H9 (cell line): ENCODE measurements around the gene MEIS2. TPM values are rescaled to one million over a fixed set of nuclear protein-coding genes. Genes with fewer than 3 reads are reported as not detected.

Source experiments
- DNase-seq: peaks from one replicate; pipeline ENCODE4 v3.0.0-alpha.2; 2017
- H2AFZ ChIP-seq: one replicate; pipeline ENCODE4 v1.6.1; 2013; ENCODE audit warnings: mild to moderate bottlenecking, low read length, control low read depth, moderate library complexity
- H2AK5ac ChIP-seq: 2 replicates; pipeline ENCODE4 v1.6.1; 2013; ENCODE audit warnings: low read length, control low read depth, mixed read lengths; ENCODE audit not compliant: insufficient read length
- H2BK120ac ChIP-seq: one replicate; pipeline ENCODE4 v1.6.1; 2013; ENCODE audit warnings: low read depth, mild to moderate bottlenecking, low read length, control low read depth, inconsistent platforms; ENCODE audit not compliant: poor library complexity, severe bottlenecking
- H2BK12ac ChIP-seq: 2 replicates; pipeline ENCODE4 v1.6.1; 2013; ENCODE audit warnings: low read length, control low read depth, mixed read lengths, low read depth; ENCODE audit not compliant: insufficient read length
- H2BK15ac ChIP-seq: 2 replicates; pipeline ENCODE4 v1.6.1; 2013; ENCODE audit warnings: low read depth, low read length, control low read depth
- H2BK20ac ChIP-seq: one replicate; pipeline ENCODE4 v1.6.1; 2013; ENCODE audit warnings: low read depth, mild to moderate bottlenecking, low read length, control low read depth, inconsistent platforms; ENCODE audit not compliant: poor library complexity, severe bottlenecking
- H2BK5ac ChIP-seq: 2 replicates; pipeline ENCODE4 v1.6.1; 2013; ENCODE audit warnings: low read length, control low read depth, mixed read lengths; ENCODE audit not compliant: insufficient read length
- H3K14ac ChIP-seq: 2 replicates; pipeline ENCODE4 v1.6.1; 2013; ENCODE audit warnings: low read length, control low read depth; ENCODE audit not compliant: insufficient read depth
- H3K18ac ChIP-seq: 2 replicates; pipeline ENCODE4 v1.6.1; 2013; ENCODE audit warnings: low read depth, mild to moderate bottlenecking, mixed read lengths, low read length, control low read depth; ENCODE audit not compliant: insufficient read length
- H3K23ac ChIP-seq: 2 replicates; pipeline ENCODE4 v1.6.1; 2013; ENCODE audit warnings: low read length, control low read depth, mixed read lengths, low read depth; ENCODE audit not compliant: insufficient read length
- H3K23me2 ChIP-seq: 2 replicates; pipeline ENCODE4 v1.6.1; 2013; ENCODE audit warnings: low read depth, mild to moderate bottlenecking, mixed read lengths, low read length, control low read depth; ENCODE audit not compliant: insufficient read length, poor library complexity, severe bottlenecking
- H3K27ac ChIP-seq: 2 replicates; pipeline ENCODE4 v1.5.1; 2013; ENCODE audit warnings: low read length, control low read depth, mixed read lengths, low read depth; ENCODE audit not compliant: insufficient read length
- H3K27me3 ChIP-seq: 2 replicates; pipeline ENCODE4 v1.6.1; 2013; ENCODE audit warnings: low read length, control low read depth, inconsistent platforms; ENCODE audit not compliant: insufficient read depth
- H3K4ac ChIP-seq: 2 replicates; pipeline ENCODE4 v1.6.1; 2013; ENCODE audit warnings: low read depth, mild to moderate bottlenecking, control low read depth, inconsistent platforms, low read length, moderate library complexity
- H3K4me1 ChIP-seq: 2 replicates; pipeline ENCODE4 v1.6.1; 2013; ENCODE audit warnings: low read length, control low read depth, inconsistent platforms; ENCODE audit not compliant: insufficient read depth
- H3K4me2 ChIP-seq: 2 replicates; pipeline ENCODE4 v1.6.1; 2013; ENCODE audit warnings: low read length, control low read depth, mixed read lengths; ENCODE audit not compliant: insufficient read length, insufficient read depth
- H3K56ac ChIP-seq: 2 replicates; pipeline ENCODE4 v1.6.1; 2013; ENCODE audit warnings: low read depth, mild to moderate bottlenecking, mixed read lengths, low read length, control low read depth; ENCODE audit not compliant: insufficient read length
- H3K79me1 ChIP-seq: 2 replicates; pipeline ENCODE4 v1.6.1; 2013; ENCODE audit warnings: low read depth, mild to moderate bottlenecking, moderate library complexity, low read length, control low read depth, inconsistent platforms; ENCODE audit not compliant: insufficient read depth, poor library complexity, severe bottlenecking
- H3K79me2 ChIP-seq: 2 replicates; pipeline ENCODE4 v1.6.1; 2013; ENCODE audit warnings: low read length, control low read depth, inconsistent platforms; ENCODE audit not compliant: insufficient read depth
- H3K9ac ChIP-seq: 2 replicates; pipeline ENCODE4 v1.6.1; 2013; ENCODE audit warnings: low read length, control low read depth, mixed read lengths; ENCODE audit not compliant: insufficient read length; ENCODE audit errors: extremely low read depth
- H3K9me3 ChIP-seq: one replicate; pipeline ENCODE4 v1.6.1; 2013; ENCODE audit warnings: low read depth, low read length, inconsistent platforms; ENCODE audit not compliant: control insufficient read depth
- H3T11ph ChIP-seq: one replicate; pipeline ENCODE4 v1.6.1; 2013; ENCODE audit warnings: mild to moderate bottlenecking, low read length, control low read depth, inconsistent platforms
- H4K20me1 ChIP-seq: one replicate; pipeline ENCODE4 v1.6.1; 2013; ENCODE audit not compliant: control insufficient read depth, insufficient read length, insufficient read depth
- H4K5ac ChIP-seq: 2 replicates; pipeline ENCODE4 v1.6.1; 2013; ENCODE audit warnings: low read depth, mild to moderate bottlenecking, mixed read lengths, low read length, control low read depth; ENCODE audit not compliant: insufficient read length
- H4K8ac ChIP-seq: replicated peaks from 2 replicates; pipeline ENCODE4 v1.6.1; 2013; ENCODE audit warnings: low read length, control low read depth, mixed read lengths, low read depth; ENCODE audit not compliant: insufficient read length
- H4K91ac ChIP-seq: 2 replicates; pipeline ENCODE4 v1.6.1; 2013; ENCODE audit warnings: low read depth, mild to moderate bottlenecking, moderate library complexity, mixed read lengths, low read length, control low read depth; ENCODE audit not compliant: insufficient read length
- H3K27ac Mint-ChIP-seq, 3 experiments: 2 replicates in 2 of 3; 3 replicates in 1 of 3; pipeline ENCODE4 v1.8.0; 2020 to 2021; ENCODE audit warnings: mixed read lengths in 3 of 3, mild to moderate bottlenecking in 1 of 3, moderate library complexity in 1 of 3
- H3K27me3 Mint-ChIP-seq: 2 replicates; pipeline ENCODE4 v1.8.0; 2021; ENCODE audit warnings: low read depth, mild to moderate bottlenecking, moderate library complexity, mixed read lengths
- H3K36me3 Mint-ChIP-seq, 3 experiments: 2 replicates in 2 of 3; 3 replicates in 1 of 3; pipeline ENCODE4 v1.8.0; 2020 to 2021; ENCODE audit warnings: low read depth in 3 of 3, mixed read lengths in 3 of 3; ENCODE audit not compliant: insufficient read depth in 1 of 3
- H3K4me1 Mint-ChIP-seq, 2 experiments: 2 replicates each; pipeline ENCODE4 v1.8.0; 2020; ENCODE audit warnings: mixed read lengths in 2 of 2
- H3K4me3 Mint-ChIP-seq, 2 experiments: 2 replicates in 1 of 2; 3 replicates in 1 of 2; pipeline ENCODE4 v1.8.0; 2020 to 2021; ENCODE audit warnings: mild to moderate bottlenecking in 2 of 2, mixed read lengths in 2 of 2, moderate library complexity in 1 of 2
- H3K9me3 Mint-ChIP-seq, 2 experiments: 2 replicates in 1 of 2; 3 replicates in 1 of 2; pipeline ENCODE4 v1.8.0; 2020; ENCODE audit warnings: mild to moderate bottlenecking in 2 of 2, mixed read lengths in 2 of 2, moderate library complexity in 1 of 2
- CTCF ChIP-seq: fragments of 200-600 bp; sonication (generic); conservative IDR thresholded peaks from 3 replicates; pipeline ENCODE4 v1.8.0; 2021; ENCODE audit warnings: antibody characterized with exemption, mild to moderate bottlenecking
- WGBS: extraction: QIAGEN DNeasy Blood & Tissue Kit; methylation state at CpG from one replicate; pipeline ENCODE4 v1.1.7; 2013; ENCODE audit warnings: missing lambda C conversion rate, low lambda C conversion rate, mixed read lengths; ENCODE audit not compliant: insufficient read length; ENCODE audit errors: extremely low coverage; 5-methylcytosine and 5-hydroxymethylcytosine counted together
- total RNA-seq: library from RNA; stranded (reverse); gene quantifications from 2 replicates; pipeline ENCODE4 v1.2.1, GENCODE V29; 2021

Gene MEIS2
- total RNA-seq, 1 experiment from 2014 or later: 0.35 TPM

- H3K14ac ChIP-seq: no peak overlapping the region
- H3K4me1 ChIP-seq: no peaks in the 10 kb centered on the region
- no peaks in the 10 kb centered on the region for H3K79me2 ChIP-seq
- no peak overlapping the region for H3K23ac ChIP-seq
- no peak overlapping the region for H3K4me2 ChIP-seq
- H3K79me1 ChIP-seq: no peaks in the 10 kb centered on the region
- no peak overlapping the region for H2BK20ac ChIP-seq
- no peaks in the 10 kb centered on the region for H4K20me1 ChIP-seq
- H2BK120ac ChIP-seq: no peak overlapping the region
- peaks cover 26 to 42% of the 10 kb centered on the region in 2 experiments for H3K4me1 Mint-ChIP-seq
- no CpG with 5 or more reads among the region's 5 CpGs for WGBS
- H3K27ac ChIP-seq: no peak overlapping the region
- no peaks in the 10 kb centered on the region for H3K36me3 Mint-ChIP-seq
- TF ChIP-seq CTCF: no peak
- no peaks in the 10 kb centered on the region for H3K9me3 ChIP-seq
- no peak overlapping the region for H2AK5ac ChIP-seq
- H2AFZ ChIP-seq: no peak overlapping the region
- no peak overlapping the region for H3T11ph ChIP-seq
- no peak overlapping the region for H3K18ac ChIP-seq
- no peak overlapping the region for H2BK12ac ChIP-seq
- no peaks in the 10 kb centered on the region for H3K27me3 ChIP-seq
- no peaks in the 10 kb centered on the region for H3K9me3 Mint-ChIP-seq
- no peak overlapping the region for H3K27ac Mint-ChIP-seq
- H4K5ac ChIP-seq: no peak overlapping the region
- no peak overlapping the region for H3K56ac ChIP-seq
- H4K8ac ChIP-seq: no peak overlapping the region
- H3K4ac ChIP-seq: no peak overlapping the region
- no peak for DNase-seq
- H3K27me3 Mint-ChIP-seq: peaks cover 4% of the 10 kb centered on the region
- no peak overlapping the region for H3K9ac ChIP-seq
- no peak overlapping the region for H2BK5ac ChIP-seq
- no peak overlapping the region for H3K4me3 Mint-ChIP-seq
- no peak overlapping the region for H4K91ac ChIP-seq
- H2BK15ac ChIP-seq: no peak overlapping the region
- H3K23me2 ChIP-seq: no peaks in the 10 kb centered on the region
These were observed 20.0 kb downstream of the MEIS2 start for GRCh38 chr15:37080261-37080921.
